Endometrial microvascular endothelial cells (primary cell): ENCODE data around the gene LRRC42. TPM values are rescaled to one million over a fixed set of nuclear protein-coding genes. Genes with fewer than 3 reads are reported as not detected.

Experiments used
- in situ Hi-C: cut with HindIII; loops from 2 replicates; pipeline ENCODE4 v1.10.0; 2017; ENCODE audit warnings: low sequenced_read_pairs, low pct_unique_long_range_greater_than_20kb; ENCODE audit errors: inconsistent ontology term
- total RNA-seq: library from RNA; depleted of rRNA; stranded (reverse); fragments of >200 nt; gene quantifications from one replicate; pipeline ENCODE4 v1.2.3, GENCODE V29; 2015; ENCODE audit errors: inconsistent ontology term

LRRC42 gene
- total RNA-seq, 1 donor from 2014 or later, result 34.6 TPM

DNA sequence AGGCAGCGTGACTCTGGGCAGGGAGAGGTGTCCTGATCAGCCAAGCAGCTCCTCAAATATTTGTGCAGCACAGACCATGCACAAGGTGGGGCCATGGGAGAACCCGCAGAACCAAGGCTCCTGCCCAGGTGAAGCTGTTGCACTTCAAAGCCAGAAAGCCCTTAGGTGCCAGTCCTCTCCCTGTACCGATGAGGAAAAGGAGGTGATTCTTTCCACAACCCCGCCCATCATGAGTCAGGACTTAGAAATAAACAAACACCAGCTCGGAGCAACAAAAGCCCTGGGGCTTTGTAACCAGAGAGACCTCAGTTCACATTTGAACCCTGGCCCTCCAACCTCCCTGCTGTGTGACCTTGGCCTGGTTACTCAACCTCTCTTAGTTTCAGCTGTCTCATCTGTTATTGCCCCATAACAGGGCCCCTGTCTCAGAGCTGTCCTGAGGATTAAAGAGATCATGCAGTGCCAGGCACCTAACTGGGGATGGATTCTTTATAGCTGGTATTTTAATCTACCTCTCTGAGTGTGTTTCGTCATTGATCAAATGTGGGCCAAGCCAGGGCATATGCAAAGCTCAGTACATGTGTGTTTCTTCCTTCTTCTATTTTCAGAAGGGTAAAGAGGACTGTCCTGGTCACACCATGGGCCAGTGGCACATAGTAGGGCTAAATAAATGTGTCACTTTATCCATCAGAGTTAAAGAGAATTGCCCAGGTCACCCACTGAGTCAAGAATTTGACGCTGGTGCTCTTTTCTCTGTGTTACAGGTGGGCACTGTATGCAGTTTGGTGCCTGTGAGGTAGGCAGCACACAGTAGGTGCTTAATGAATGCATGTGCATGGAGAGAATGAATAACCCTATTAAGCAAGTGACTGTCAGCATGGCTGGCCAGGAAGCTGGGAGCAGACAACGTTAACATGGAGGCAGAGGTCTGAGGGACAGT lies 70.5 kb downstream of the LRRC42 start:
- in situ Hi-C loops, result no loop called here

Other genes starting within 250 kb of the LRRC42 start
- not detected for gene GLIS1, start 207.2 kb upstream of the LRRC42 start, total RNA-seq
- 39.8 TPM for gene NDC1, start 108.1 kb upstream of the LRRC42 start, total RNA-seq
- gene YIPF1, start 56.6 kb upstream of the LRRC42 start, total RNA-seq, result 22.6 TPM
- gene DIO1, start 52.2 kb upstream of the LRRC42 start, total RNA-seq, result not detected
- gene IFT25, start 651 bp upstream of the LRRC42 start, total RNA-seq, result 20.6 TPM
- not detected for gene LDLRAD1, start 71.8 kb downstream of the LRRC42 start, total RNA-seq
- gene TMEM59, start 106.9 kb downstream of the LRRC42 start, total RNA-seq, result 201 TPM
- 4.5 TPM for gene TCEANC2, start 107.3 kb downstream of the LRRC42 start, total RNA-seq
- gene CDCP2, start 206.7 kb downstream of the LRRC42 start, total RNA-seq, result not detected